G401.6 (cell line): ENCODE results near the gene ZNF571.
A peak's percentile ranks its signal among the peaks of the same experiment; 100 is the strongest.

Experiments used
- FAIRE-seq: peaks from 2 replicates; lab custom pipeline; 2012; peaks lifted over from hg19 to GRCh38; lab: Jason Lieb, UNC

The ZNF571 gene

GRCh38 chr19:37594304-37594981 is at the start of gene ZNF571, which contains the start of gene ZNF540:
Gene ZNF571 (minus strand): TSS chr19:37594792. CDS start chr19:37586676, 8,116 bp downstream.
Gene ZNF540 (plus strand): TSS chr19:37594876. CDS start chr19:37598448, 3,572 bp downstream.
- peak; percentile 94 for FAIRE-seq

GRCh38 chr19:37635076-37636056 is 40.8 kb upstream of the ZNF571 start:
- no peak for FAIRE-seq

- no peak for FAIRE-seq
Observed at GRCh38 chr19:37594982-37595382, 390 bp upstream of the ZNF571 start.

GRCh38 chr19:37593996-37594303 is 642 bp downstream of the ZNF571 start:
- FAIRE-seq, result no peak

GRCh38 chr19:37583340-37583739 is 11.3 kb downstream of the ZNF571 start:
- FAIRE-seq, result no peak

GRCh38 chr19:37572203-37572602 is 22.4 kb downstream of the ZNF571 start:
- FAIRE-seq, result no peak

GRCh38 chr19:37565370-37565669 is 29.3 kb downstream of the ZNF571 start:
- FAIRE-seq, result no peak

GRCh38 chr19:37564624-37565369 is 29.8 kb downstream of the ZNF571 start:
- no peak for FAIRE-seq

GRCh38 chr19:37563518-37563917 is 31.1 kb downstream of the ZNF571 start:
- no peak for FAIRE-seq

- FAIRE-seq, result no peak
Observed at GRCh38 chr19:37551129-37551993, 43.2 kb downstream of the ZNF571 start.

GRCh38 chr19:37537391-37537947 is 57.1 kb downstream of the ZNF571 start:
- FAIRE-seq, result no peak

- no peak for FAIRE-seq
Observed at GRCh38 chr19:37519890-37520289, 74.7 kb downstream of the ZNF571 start.
